Keratinocyte (primary cell): ENCODE measurements around the gene MATK. TPM values are rescaled to one million over a fixed set of nuclear protein-coding genes. Genes with fewer than 3 reads are reported as not detected.

Experiments
- DNase-seq: peaks from one replicate; pipeline ENCODE4 v3.0.0-alpha.2; 2011; ENCODE audit warnings: low read depth, missing footprints, low spot score
- FAIRE-seq: peaks from 2 replicates; lab custom pipeline; 2011; peaks lifted over from hg19 to GRCh38; lab: Jason Lieb, UNC
- H2AFZ ChIP-seq: 2 replicates; pipeline ENCODE4 v1.6.0; 2012; ENCODE audit warnings: low read length, control low read depth, inconsistent platforms; ENCODE audit not compliant: control insufficient read depth
- H3K27ac ChIP-seq: 2 replicates; pipeline ENCODE4 v1.5.1; 2011; ENCODE audit warnings: low read length; ENCODE audit not compliant: control insufficient read depth, insufficient read depth
- H3K27me3 ChIP-seq: 3 replicates; pipeline ENCODE4 v1.6.0; 2011; ENCODE audit warnings: low read length; ENCODE audit not compliant: control insufficient read depth, insufficient read depth; ENCODE audit errors: extremely low read depth
- H3K36me3 ChIP-seq, 2 experiments: 2 replicates in 1 of 2; 3 replicates in 1 of 2; pipeline ENCODE4 v1.5.1; 2011; ENCODE audit warnings: low read length in 2 of 2, mild to moderate bottlenecking in 1 of 2; ENCODE audit not compliant: control insufficient read depth in 2 of 2, insufficient read depth in 2 of 2; ENCODE audit errors: extremely low read depth in 1 of 2
- H3K4me1 ChIP-seq: 3 replicates; pipeline ENCODE4 v1.5.1; 2011; ENCODE audit warnings: low read length; ENCODE audit not compliant: control insufficient read depth, insufficient read depth; ENCODE audit errors: extremely low read depth
- H3K4me2 ChIP-seq: 3 replicates; pipeline ENCODE4 v1.6.0; 2011; ENCODE audit warnings: low read depth, low read length; ENCODE audit not compliant: control insufficient read depth, insufficient read depth; ENCODE audit errors: extremely low read depth
- H3K4me3 ChIP-seq, 3 experiments: fragments of 200-600 bp in 1 of 3; sonication (generic) in 1 of 3; 2 replicates in 2 of 3; 3 replicates in 1 of 3; pipeline ENCODE4 v1.5.1; 2011 to 2016; ENCODE audit warnings: low read length in 3 of 3, mild to moderate bottlenecking in 3 of 3, control low read depth in 2 of 3, inconsistent platforms in 1 of 3, low read depth in 1 of 3, mixed read lengths in 1 of 3, mixed run types in 1 of 3, moderate library complexity in 1 of 3; ENCODE audit not compliant: control insufficient read depth in 2 of 3, insufficient read depth in 2 of 3; ENCODE audit errors: extremely low read depth in 1 of 3
- H3K79me2 ChIP-seq: 2 replicates; pipeline ENCODE4 v1.6.0; 2012; ENCODE audit warnings: low read length; ENCODE audit not compliant: control insufficient read depth, insufficient read depth
- H3K9ac ChIP-seq: 3 replicates; pipeline ENCODE4 v1.6.0; 2011; ENCODE audit warnings: low read length; ENCODE audit not compliant: control insufficient read depth, insufficient read depth; ENCODE audit errors: extremely low read depth
- H3K9me1 ChIP-seq: 3 replicates; pipeline ENCODE4 v1.6.0; 2011; ENCODE audit warnings: low read length; ENCODE audit not compliant: control insufficient read depth, insufficient read depth; ENCODE audit errors: extremely low read depth
- H3K9me3 ChIP-seq: 2 replicates; pipeline ENCODE4 v1.5.1; 2012; ENCODE audit warnings: low read depth, low read length; ENCODE audit not compliant: control insufficient read depth
- H4K20me1 ChIP-seq: 3 replicates; pipeline ENCODE4 v1.6.0; 2011; ENCODE audit warnings: low read length; ENCODE audit not compliant: control insufficient read depth, insufficient read depth; ENCODE audit errors: extremely low read depth
- CTCF ChIP-seq, 3 experiments: IDR thresholded peaks in 1 of 3; conservative IDR thresholded peaks in 1 of 3; optimal IDR thresholded peaks in 1 of 3; 2 replicates in 2 of 3; 3 replicates in 1 of 3; pipeline versions ENCODE3 to v1.5.1; 2011; ENCODE audit warnings: low read length in 3 of 3, mild to moderate bottlenecking in 3 of 3, moderate library complexity in 2 of 3, control low read depth in 1 of 3, inconsistent platforms in 1 of 3; ENCODE audit not compliant: insufficient read depth in 2 of 3; ENCODE audit errors: extremely low read depth in 1 of 3
- EZH2 ChIP-seq: IDR thresholded peaks from one replicate; pipeline ENCODE4 v1.6.1; 2012; ENCODE audit warnings: inconsistent platforms, mild to moderate bottlenecking, low read length, moderate library complexity
- dilution Hi-C: fragments of 300-500 bp; cut with MboI; formaldehyde crosslinking; loops from one replicate; pipeline ENCODE4 v1.7.0; 2020; ENCODE audit warnings: low sequenced_read_pairs; ENCODE audit not compliant: extremely low pct_ligation_motif_present
- polyA plus RNA-seq, 5 experiments: library from polyadenylated mRNA; depleted of rRNA in 3 of 5; stranded (reverse) in 3 of 5; stranded (forward) in 1 of 5; unstranded in 1 of 5; fragments of >200 nt; gene quantifications; 1 replicate in 1 of 5; 2 replicates in 3 of 5; 3 replicates in 1 of 5; pipeline versions ENCODE4 v1.2.1 to v1.2.3, GENCODE V29; 2011 to 2012; ENCODE audit warnings: missing spikeins in 2 of 5, low read depth in 1 of 5, low replicate concordance in 1 of 5

The MATK gene
- polyA plus RNA-seq, 1 donor (not counting 4 experiments of a cell fraction or from before 2014, with no cell fraction given), result 0.16 TPM

GRCh38 chr19:3778104-3778867 is 7.9 kb downstream of the MATK start:
- Histone ChIP-seq H3K27me3 (no peaks in the 10 kb centered on the region), H2AFZ (no peak overlapping the region), H3K9me1 (no peaks in the 10 kb centered on the region), H3K4me2 (no peak overlapping the region), H3K36me3 (no peaks in the 10 kb centered on the region), H3K79me2 (no peaks in the 10 kb centered on the region), H3K4me1 (no peaks in the 10 kb centered on the region), H4K20me1 (no peaks in the 10 kb centered on the region), H3K9me3 (peaks cover 6% of the 10 kb centered on the region), H3K27ac (no peak overlapping the region), H3K9ac (no peak overlapping the region), H3K4me3 (no peak overlapping the region)
- no peak for TF ChIP-seq EZH2
- TF ChIP-seq CTCF (optimal IDR thresholded peaks at IDR 0.05 in 1 of 3, IDR thresholded peaks at IDR 0.05 in 1 of 3, conservative IDR thresholded peaks at IDR 0.05 in 1 of 3; ENCODE audit: extremely low read depth in 1 of 3, insufficient read depth in 2 of 3, low read length in 3 of 3), result no peak
- DNase-seq (no peak), FAIRE-seq (no peak)
- dilution Hi-C loops, result no loop called here

- no peak for FAIRE-seq
These were observed 9.6 kb downstream of the MATK start for GRCh38 chr19:3776479-3777040.

More at GRCh38 chr19:3776479-3777040, 9.6 kb downstream of the MATK start:
- Histone ChIP-seq H3K4me2 (no peak overlapping the region), H3K27me3 (no peaks in the 10 kb centered on the region), H3K4me3 (no peak overlapping the region), H4K20me1 (no peaks in the 10 kb centered on the region), H3K79me2 (no peaks in the 10 kb centered on the region), H3K36me3 (no peaks in the 10 kb centered on the region), H3K9me3 (no peaks in the 10 kb centered on the region), H3K27ac (no peak overlapping the region), H3K9ac (no peak overlapping the region), H2AFZ (no peak overlapping the region), H3K9me1 (no peaks in the 10 kb centered on the region), H3K4me1 (no peaks in the 10 kb centered on the region)
- DNase-seq, result no peak
- TF ChIP-seq CTCF (optimal IDR thresholded peaks at IDR 0.05 in 1 of 3, IDR thresholded peaks at IDR 0.05 in 1 of 3, conservative IDR thresholded peaks at IDR 0.05 in 1 of 3; ENCODE audit: extremely low read depth in 1 of 3, insufficient read depth in 2 of 3, low read length in 3 of 3) (no peak), EZH2 (no peak)
- dilution Hi-C loops, result no loop called here
